ENCODE results near the gene SSU72.
"Not testable (repeated sequence)": the region's sequence is repeated elsewhere in the genome, so short reads cannot be mapped to it uniquely, and the experiment has no call there.

The SSU72 gene

GRCh38 chr1:1531947-1532346 lies 42.7 kb downstream of the SSU72 start:
- in situ Hi-C loops (cut with MboI; ENCODE audit: low sequenced_read_pairs) = no loop called here

GRCh38 chr1:1529936-1530335 lies 44.7 kb downstream of the SSU72 start:
- in situ Hi-C loops (cut with MboI; ENCODE audit: low sequenced_read_pairs) = no loop called here

GRCh38 chr1:1529321-1529720 lies 45.3 kb downstream of the SSU72 start:
- in situ Hi-C loops (cut with MboI; ENCODE audit: low sequenced_read_pairs) = no loop called here

- in situ Hi-C loops (cut with MboI; ENCODE audit: low sequenced_read_pairs) = no loop called here
Observed at GRCh38 chr1:1528301-1529267, 46.1 kb downstream of the SSU72 start.

- in situ Hi-C loops (cut with MboI; ENCODE audit: low sequenced_read_pairs) = no loop called here
Observed at GRCh38 chr1:1527092-1527816, 47.4 kb downstream of the SSU72 start.

DNA sequence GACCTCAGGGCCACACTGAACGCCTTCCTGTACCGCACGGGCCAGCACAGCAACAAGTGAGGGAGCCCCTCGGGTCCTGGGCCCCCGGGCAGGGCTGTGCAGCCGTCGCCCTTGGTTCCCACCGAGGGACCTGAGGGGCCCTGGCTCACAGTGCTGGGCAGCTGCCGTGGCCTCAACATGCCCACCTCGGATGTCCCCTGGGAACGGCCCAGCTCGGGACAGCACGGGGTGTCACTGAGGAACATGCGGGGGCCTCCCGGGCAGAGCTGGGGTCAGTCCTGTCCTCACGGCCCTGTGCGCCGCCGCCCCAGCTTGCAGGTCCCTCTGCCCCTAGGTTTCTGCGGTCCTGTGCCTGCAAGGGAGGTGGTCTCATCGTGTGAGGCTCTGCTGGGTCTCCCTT lies 48.2 kb downstream of the SSU72 start:
- in situ Hi-C loops (cut with MboI; ENCODE audit: low sequenced_read_pairs) = not testable (repeated sequence)

GRCh38 chr1:1524750-1525383 lies 49.8 kb downstream of the SSU72 start:
- in situ Hi-C loops (cut with MboI; ENCODE audit: low sequenced_read_pairs) = not testable (repeated sequence)

- in situ Hi-C loops (cut with MboI; ENCODE audit: low sequenced_read_pairs) = not testable (repeated sequence)
Observed at GRCh38 chr1:1523651-1524050, 51.0 kb downstream of the SSU72 start.

DNA sequence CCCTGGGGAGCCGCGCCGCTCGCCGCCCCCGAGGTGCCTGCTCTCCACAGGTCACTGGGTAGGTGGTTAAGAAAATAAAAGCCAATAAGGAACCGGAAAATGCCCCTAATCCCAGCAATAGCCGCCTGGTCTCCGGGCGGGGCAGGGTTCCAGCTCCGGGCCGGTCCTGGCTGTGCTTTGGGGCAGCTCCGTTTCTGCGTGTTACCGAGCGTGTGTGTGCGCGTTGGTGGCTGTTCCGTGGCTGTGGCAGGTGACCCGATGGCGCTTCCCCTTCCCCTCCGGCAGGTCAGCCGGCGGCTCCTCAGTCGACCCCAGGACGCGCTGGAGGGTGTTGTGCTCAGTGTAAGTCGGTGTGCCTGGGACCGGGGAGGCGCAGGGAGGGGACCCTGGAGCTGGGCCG lies 51.4 kb downstream of the SSU72 start:
- in situ Hi-C loops (cut with MboI; ENCODE audit: low sequenced_read_pairs) = not testable (repeated sequence)

DNA sequence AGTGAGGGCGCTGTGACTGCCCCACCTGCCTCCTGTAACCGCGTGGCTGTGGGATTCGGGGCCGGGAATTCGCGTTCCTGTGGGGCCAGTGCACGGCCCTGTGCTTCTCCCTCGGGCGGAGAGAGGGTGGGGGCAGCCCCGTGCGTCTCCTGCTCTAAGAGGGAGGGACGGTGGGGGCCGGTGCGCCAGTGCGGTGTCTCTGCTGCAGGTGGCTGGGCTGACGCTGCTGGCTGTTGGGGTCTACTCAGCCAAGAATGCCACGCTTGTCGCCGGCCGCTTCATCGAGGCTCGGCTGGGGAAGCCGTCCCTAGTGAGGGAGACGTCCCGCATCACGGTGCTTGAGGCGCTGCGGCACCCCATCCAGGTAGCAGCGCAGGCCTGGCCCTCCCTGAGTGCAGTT lies 52.1 kb downstream of the SSU72 start:
- in situ Hi-C loops (cut with MboI; ENCODE audit: low sequenced_read_pairs) = not testable (repeated sequence)

- in situ Hi-C loops (cut with MboI; ENCODE audit: low sequenced_read_pairs) = no loop called here
Observed at GRCh38 chr1:1521331-1521730, 53.3 kb downstream of the SSU72 start.

DNA sequence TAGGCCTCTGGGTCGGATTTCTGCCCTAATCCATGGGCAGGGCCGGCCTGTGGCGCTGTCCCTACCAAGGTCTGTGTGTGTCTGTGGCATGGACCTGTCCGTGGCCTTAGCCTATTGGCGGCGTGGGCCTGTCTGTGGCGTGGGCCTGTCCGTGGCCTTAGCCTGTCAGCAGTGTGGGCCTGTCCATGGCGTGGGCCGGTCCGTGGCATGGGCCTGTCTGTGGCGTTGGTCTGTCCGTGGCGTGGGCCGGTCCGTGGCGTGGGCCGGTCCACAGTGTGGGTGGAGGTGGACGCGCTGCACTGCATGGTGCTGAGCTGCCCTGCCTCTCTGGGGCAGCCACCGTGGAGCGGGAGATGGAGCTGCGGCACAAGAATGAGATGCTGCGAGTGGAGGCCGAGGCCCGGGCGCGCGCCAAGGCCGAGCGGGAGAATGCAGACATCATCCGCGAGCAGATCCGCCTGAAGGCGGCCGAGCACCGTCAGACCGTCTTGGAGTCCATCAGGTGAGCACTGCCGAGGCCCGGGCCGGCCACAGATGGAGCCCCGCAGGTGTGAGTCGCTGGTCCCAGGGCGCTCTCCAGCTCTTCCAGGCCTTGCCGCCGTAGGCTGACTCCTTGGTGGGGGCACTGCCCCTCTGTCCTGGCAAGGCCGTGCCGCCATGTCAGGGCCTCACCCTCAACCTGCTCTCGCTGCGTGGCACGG lies 54.7 kb downstream of the SSU72 start:
- in situ Hi-C loops (cut with MboI; ENCODE audit: low sequenced_read_pairs) = not testable (repeated sequence)

- in situ Hi-C loops (cut with MboI; ENCODE audit: low sequenced_read_pairs) = not testable (repeated sequence)
Observed at GRCh38 chr1:1518621-1519007, 56.0 kb downstream of the SSU72 start.

DNA sequence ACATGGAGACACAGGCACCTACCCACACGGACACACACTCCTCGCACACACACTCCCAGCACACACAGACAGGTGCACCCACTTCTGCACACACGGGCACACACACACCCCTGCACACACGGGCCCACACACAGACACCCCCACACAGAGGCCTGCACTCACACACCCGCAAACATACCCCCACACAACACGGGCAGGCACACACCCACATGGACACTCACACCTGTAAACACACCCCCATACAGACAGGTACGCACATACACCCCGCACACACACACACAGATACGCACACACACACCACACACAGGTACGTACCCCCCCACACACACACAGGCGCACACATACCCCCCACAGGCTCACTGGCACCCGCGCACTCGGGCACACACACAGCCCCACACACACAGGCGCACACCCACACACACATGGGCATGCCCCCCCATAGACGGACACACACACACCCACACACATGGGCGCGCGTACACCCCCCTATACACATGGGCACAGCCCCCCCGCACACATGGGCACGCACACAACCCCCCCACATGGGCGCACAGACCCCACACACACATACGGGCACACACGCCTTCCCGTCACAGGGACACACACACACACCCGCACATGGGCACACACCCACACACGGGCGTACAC lies 56.6 kb downstream of the SSU72 start:
- in situ Hi-C loops (cut with MboI; ENCODE audit: low sequenced_read_pairs) = no loop called here

DNA sequence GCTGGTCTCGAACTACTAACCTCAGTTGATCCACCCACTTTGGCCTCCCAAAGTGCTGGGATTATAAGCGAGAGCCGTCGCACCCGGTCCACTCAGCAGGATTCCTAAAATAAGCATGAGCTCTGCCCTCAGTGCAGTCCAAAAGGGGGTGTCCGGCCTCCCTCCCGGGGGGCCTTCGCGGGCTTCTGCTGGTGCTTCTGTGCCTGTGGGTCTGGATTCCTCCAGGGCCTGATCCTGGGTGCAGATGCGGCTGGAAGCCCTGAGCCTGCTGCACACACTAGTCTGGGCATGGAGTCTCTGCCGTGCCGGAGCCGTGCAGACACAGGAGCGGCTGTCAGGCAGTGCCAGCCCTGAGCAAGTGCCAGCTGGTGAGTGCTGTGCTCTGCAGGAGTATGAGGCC lies 57.7 kb downstream of the SSU72 start:
- in situ Hi-C loops (cut with MboI; ENCODE audit: low sequenced_read_pairs) = not testable (repeated sequence)

DNA sequence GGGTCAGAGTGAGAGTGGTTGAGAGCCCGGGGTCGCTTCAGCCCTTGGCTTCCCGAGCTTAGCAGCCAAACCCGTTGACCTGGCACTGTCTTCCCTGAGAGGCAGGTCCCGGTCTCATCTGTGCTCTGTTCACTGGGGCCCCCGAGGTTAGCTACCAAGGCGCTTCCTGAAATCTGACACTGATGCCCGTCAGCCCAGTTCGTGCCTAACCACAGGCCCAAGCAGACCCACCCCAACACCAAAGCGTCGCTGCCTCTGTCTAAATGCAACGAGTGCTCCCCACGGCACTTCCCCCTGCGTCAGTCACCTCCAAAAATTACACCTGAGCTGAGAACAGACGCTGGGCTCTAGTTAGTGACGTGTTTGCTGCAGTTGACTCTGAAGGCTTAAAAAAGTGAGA lies 60.3 kb downstream of the SSU72 start:
- in situ Hi-C loops (cut with MboI; ENCODE audit: low sequenced_read_pairs) = not testable (repeated sequence)

DNA sequence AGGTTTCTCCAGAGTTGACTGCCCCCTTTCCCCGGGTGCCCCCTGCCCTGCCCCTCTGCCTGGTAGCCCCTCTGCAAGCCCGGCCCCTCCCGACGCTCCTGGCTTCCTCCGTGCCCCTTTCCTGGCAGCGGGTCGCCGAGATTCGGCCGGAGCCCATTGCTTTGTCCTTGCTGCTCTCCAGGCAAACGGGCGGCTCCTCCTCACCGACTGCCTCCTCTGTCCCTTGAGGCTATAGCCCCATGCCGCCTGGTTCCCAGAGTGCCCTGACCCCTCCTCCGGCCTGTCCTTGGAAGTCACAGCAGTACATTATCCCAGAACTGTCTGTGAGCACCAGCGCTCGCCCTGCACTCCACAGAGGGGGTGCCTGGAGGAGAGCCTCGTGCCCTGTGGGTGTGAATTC lies 61.0 kb downstream of the SSU72 start:
- in situ Hi-C loops (cut with MboI; ENCODE audit: low sequenced_read_pairs) = not testable (repeated sequence)

DNA sequence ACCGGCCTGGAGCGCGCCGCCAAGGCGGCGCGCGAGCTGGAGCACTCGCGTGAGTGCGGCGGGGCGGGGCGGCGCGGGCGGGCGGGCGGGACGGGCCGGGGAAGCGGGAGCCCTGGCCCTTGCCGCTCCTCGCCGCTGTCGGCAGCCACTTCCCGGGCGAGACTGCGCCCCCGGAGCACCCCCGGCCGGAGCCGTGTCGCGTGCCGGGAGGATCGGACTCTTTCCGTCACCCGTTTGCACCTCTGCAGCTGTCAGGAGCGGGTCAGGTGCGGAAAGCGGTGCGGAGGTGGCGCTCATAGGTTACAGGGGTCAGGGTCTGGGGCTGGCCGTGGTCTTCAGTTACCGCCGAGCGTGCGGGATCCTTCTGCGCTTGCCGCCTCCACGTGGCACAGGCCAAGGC lies 62.2 kb downstream of the SSU72 start:
- in situ Hi-C loops (cut with MboI; ENCODE audit: low sequenced_read_pairs) = not testable (repeated sequence)

- in situ Hi-C loops (cut with MboI; ENCODE audit: low sequenced_read_pairs) = no loop called here
Observed at GRCh38 chr1:1511533-1512285, 63.0 kb downstream of the SSU72 start, which contains the start of gene ATAD3A. TSS of gene ATAD3A (plus strand) at chr1:1512162. CDS start at chr1:1512269, 107 bp downstream.
